ENCODE results near the gene RHBDD1. TPM values are rescaled to one million over a fixed set of nuclear protein-coding genes. Genes with fewer than 3 reads are reported as not detected.

Gene RHBDD1
- total RNA-seq, 1 experiment from 2014 or later = 74.9 TPM

- Histone ChIP-seq H3K4me2 (ENCODE audit: low read depth, low read length, poor library complexity, severe bottlenecking) (no peak overlapping the region), H3K4me3 (ENCODE audit: low read length) (no peak overlapping the region), H3K9me3 (ENCODE audit: low read length) (no peaks in the 10 kb centered on the region), H2AFZ (ENCODE audit: low read length) (no peak overlapping the region), H3K79me2 (ENCODE audit: low read length) (no peaks in the 10 kb centered on the region), H3K9me2 (replicated peaks; ENCODE audit: insufficient read depth, low read length) (no peaks in the 10 kb centered on the region), H3K27ac (ENCODE audit: low read length) (no peak overlapping the region), H3K9ac (ENCODE audit: low read length) (no peak overlapping the region), H3K36me3 (ENCODE audit: insufficient read depth, low read length) (no peaks in the 10 kb centered on the region), H4K20me1 (ENCODE audit: insufficient read depth, low read depth, low read length) (no peaks in the 10 kb centered on the region; the same call in 1 of the 2 replicates), H3K27me3 (ENCODE audit: low read length) (no peaks in the 10 kb centered on the region), H3K4me1 (ENCODE audit: low read length) (peaks cover 48% of the 10 kb centered on the region)
- no peak for DNase-seq
Observed at GRCh38 chr2:226909126-226909525, 73.3 kb downstream of the RHBDD1 start.

- no peak for DNase-seq
- no peaks in the 10 kb centered on the region for H3K9me2 ChIP-seq (replicated peaks; ENCODE audit: insufficient read depth, low read length)
- peaks cover 44% of the 10 kb centered on the region for H3K4me1 ChIP-seq (ENCODE audit: low read length)
- H3K9ac ChIP-seq (ENCODE audit: low read length) = no peak overlapping the region
- H3K9me3 ChIP-seq (ENCODE audit: low read length) = no peaks in the 10 kb centered on the region
- no peaks in the 10 kb centered on the region for H4K20me1 ChIP-seq (ENCODE audit: insufficient read depth, low read depth, low read length)
- no peaks in the 10 kb centered on the region for H3K36me3 ChIP-seq (ENCODE audit: insufficient read depth, low read length)
- H3K4me3 ChIP-seq (ENCODE audit: low read length) = no peak overlapping the region
- H3K27me3 ChIP-seq (ENCODE audit: low read length) = no peaks in the 10 kb centered on the region
- H3K4me2 ChIP-seq (ENCODE audit: low read depth, low read length, poor library complexity, severe bottlenecking) = no peak overlapping the region
- no peak overlapping the region for H3K27ac ChIP-seq (ENCODE audit: low read length)
- no peak overlapping the region for H2AFZ ChIP-seq (ENCODE audit: low read length)
- H3K79me2 ChIP-seq (ENCODE audit: low read length) = no peaks in the 10 kb centered on the region
Observed at GRCh38 chr2:226909836-226910235, 74.0 kb downstream of the RHBDD1 start.

GRCh38 chr2:226910384-226910783 is 74.5 kb downstream of the RHBDD1 start:
- DNase-seq = no peak
- Histone ChIP-seq H3K36me3 (ENCODE audit: insufficient read depth, low read length) (no peaks in the 10 kb centered on the region), H3K4me2 (ENCODE audit: low read depth, low read length, poor library complexity, severe bottlenecking) (no peak overlapping the region), H3K9me3 (ENCODE audit: low read length) (no peaks in the 10 kb centered on the region), H3K4me1 (ENCODE audit: low read length) (peaks cover 38% of the 10 kb centered on the region), H3K27me3 (ENCODE audit: low read length) (no peaks in the 10 kb centered on the region), H3K9ac (ENCODE audit: low read length) (no peak overlapping the region), H3K4me3 (ENCODE audit: low read length) (no peak overlapping the region), H3K79me2 (ENCODE audit: low read length) (no peaks in the 10 kb centered on the region), H4K20me1 (ENCODE audit: insufficient read depth, low read depth, low read length) (no peaks in the 10 kb centered on the region), H3K27ac (ENCODE audit: low read length) (no peak overlapping the region), H3K9me2 (replicated peaks; ENCODE audit: insufficient read depth, low read length) (no peaks in the 10 kb centered on the region), H2AFZ (ENCODE audit: low read length) (no peak overlapping the region)

- Histone ChIP-seq H3K79me2 (ENCODE audit: low read length) (no peaks in the 10 kb centered on the region), H4K20me1 (ENCODE audit: insufficient read depth, low read depth, low read length) (no peaks in the 10 kb centered on the region), H3K9ac (ENCODE audit: low read length) (no peak overlapping the region), H3K9me3 (ENCODE audit: low read length) (no peaks in the 10 kb centered on the region), H3K27ac (ENCODE audit: low read length) (no peak overlapping the region), H3K4me2 (ENCODE audit: low read depth, low read length, poor library complexity, severe bottlenecking) (no peak overlapping the region), H3K4me1 (ENCODE audit: low read length) (peaks cover 27% of the 10 kb centered on the region), H3K9me2 (replicated peaks; ENCODE audit: insufficient read depth, low read length) (no peaks in the 10 kb centered on the region), H2AFZ (ENCODE audit: low read length) (no peak overlapping the region), H3K36me3 (ENCODE audit: insufficient read depth, low read length) (no peaks in the 10 kb centered on the region), H3K4me3 (ENCODE audit: low read length) (no peak overlapping the region), H3K27me3 (ENCODE audit: low read length) (no peaks in the 10 kb centered on the region)
- DNase-seq = no peak
Observed at GRCh38 chr2:226911932-226912331, 76.1 kb downstream of the RHBDD1 start.

GRCh38 chr2:226913641-226914040 is 77.8 kb downstream of the RHBDD1 start:
- H3K27ac ChIP-seq (ENCODE audit: low read length) = no peak overlapping the region
- no peak overlapping the region for H2AFZ ChIP-seq (ENCODE audit: low read length)
- no peak overlapping the region for H3K4me3 ChIP-seq (ENCODE audit: low read length)
- no peaks in the 10 kb centered on the region for H3K27me3 ChIP-seq (ENCODE audit: low read length)
- no peak overlapping the region for H3K4me2 ChIP-seq (ENCODE audit: low read depth, low read length, poor library complexity, severe bottlenecking)
- H3K9me3 ChIP-seq (ENCODE audit: low read length) = no peaks in the 10 kb centered on the region
- no peaks in the 10 kb centered on the region for H3K79me2 ChIP-seq (ENCODE audit: low read length)
- no peak for DNase-seq
- no peak overlapping the region for H3K9ac ChIP-seq (ENCODE audit: low read length)
- no peaks in the 10 kb centered on the region for H4K20me1 ChIP-seq (ENCODE audit: insufficient read depth, low read depth, low read length)
- no peaks in the 10 kb centered on the region for H3K9me2 ChIP-seq (replicated peaks; ENCODE audit: insufficient read depth, low read length)
- H3K36me3 ChIP-seq (ENCODE audit: insufficient read depth, low read length) = no peaks in the 10 kb centered on the region
- H3K4me1 ChIP-seq (ENCODE audit: low read length) = peaks cover 17% of the 10 kb centered on the region

- DNase-seq = no peak
- Histone ChIP-seq H3K9me2 (replicated peaks; ENCODE audit: insufficient read depth, low read length) (no peaks in the 10 kb centered on the region), H2AFZ (ENCODE audit: low read length) (no peak overlapping the region), H3K36me3 (ENCODE audit: insufficient read depth, low read length) (no peaks in the 10 kb centered on the region), H4K20me1 (ENCODE audit: insufficient read depth, low read depth, low read length) (no peaks in the 10 kb centered on the region), H3K79me2 (ENCODE audit: low read length) (no peaks in the 10 kb centered on the region), H3K9me3 (ENCODE audit: low read length) (no peaks in the 10 kb centered on the region), H3K4me1 (ENCODE audit: low read length) (peaks cover 9% of the 10 kb centered on the region), H3K4me2 (ENCODE audit: low read depth, low read length, poor library complexity, severe bottlenecking) (no peak overlapping the region), H3K9ac (ENCODE audit: low read length) (no peak overlapping the region), H3K27me3 (ENCODE audit: low read length) (no peaks in the 10 kb centered on the region), H3K27ac (ENCODE audit: low read length) (no peak overlapping the region), H3K4me3 (ENCODE audit: low read length) (no peak overlapping the region)
Observed at GRCh38 chr2:226915846-226916360, 80.0 kb downstream of the RHBDD1 start.

GRCh38 chr2:226916669-226917068 is 80.8 kb downstream of the RHBDD1 start:
- Histone ChIP-seq H2AFZ (ENCODE audit: low read length) (no peak overlapping the region), H3K36me3 (ENCODE audit: insufficient read depth, low read length) (no peaks in the 10 kb centered on the region), H3K27ac (ENCODE audit: low read length) (no peak overlapping the region), H3K9ac (ENCODE audit: low read length) (no peak overlapping the region), H3K27me3 (ENCODE audit: low read length) (no peaks in the 10 kb centered on the region), H3K4me3 (ENCODE audit: low read length) (no peak overlapping the region), H3K9me2 (replicated peaks; ENCODE audit: insufficient read depth, low read length) (no peaks in the 10 kb centered on the region), H4K20me1 (ENCODE audit: insufficient read depth, low read depth, low read length) (no peaks in the 10 kb centered on the region), H3K4me2 (ENCODE audit: low read depth, low read length, poor library complexity, severe bottlenecking) (no peak overlapping the region), H3K4me1 (ENCODE audit: low read length) (peaks cover 9% of the 10 kb centered on the region), H3K9me3 (ENCODE audit: low read length) (no peaks in the 10 kb centered on the region), H3K79me2 (ENCODE audit: low read length) (no peaks in the 10 kb centered on the region)
- no peak for DNase-seq

- no peak for DNase-seq
Observed at GRCh38 chr2:226932443-226932842, 96.6 kb downstream of the RHBDD1 start.

More at GRCh38 chr2:226932443-226932842, 96.6 kb downstream of the RHBDD1 start:
- Histone ChIP-seq H3K9me2 (replicated peaks; ENCODE audit: insufficient read depth, low read length) (no peaks in the 10 kb centered on the region), H3K27ac (ENCODE audit: low read length) (no peak overlapping the region), H3K27me3 (ENCODE audit: low read length) (no peaks in the 10 kb centered on the region), H3K4me3 (ENCODE audit: low read length) (no peak overlapping the region), H3K9me3 (ENCODE audit: low read length) (no peaks in the 10 kb centered on the region), H3K4me2 (ENCODE audit: low read depth, low read length, poor library complexity, severe bottlenecking) (no peak overlapping the region), H3K79me2 (ENCODE audit: low read length) (no peaks in the 10 kb centered on the region), H3K9ac (ENCODE audit: low read length) (no peak overlapping the region), H2AFZ (ENCODE audit: low read length) (no peak overlapping the region), H3K36me3 (ENCODE audit: insufficient read depth, low read length) (no peaks in the 10 kb centered on the region), H4K20me1 (ENCODE audit: insufficient read depth, low read depth, low read length) (no peaks in the 10 kb centered on the region), H3K4me1 (ENCODE audit: low read length) (no peaks in the 10 kb centered on the region)
